HUES6 (cell line): ENCODE measurements around the gene TAMALIN.

Source experiments
- H3K27ac ChIP-seq: 2 replicates; pipeline ENCODE4 v1.7.0; 2013; ENCODE audit warnings: low read depth, mild to moderate bottlenecking, low read length, inconsistent platforms
- H3K27me3 ChIP-seq: 2 replicates; pipeline ENCODE4 v1.6.1; 2013; ENCODE audit warnings: low read length; ENCODE audit not compliant: control insufficient read depth, insufficient read depth
- H3K36me3 ChIP-seq: 2 replicates; pipeline ENCODE4 v1.6.1; 2013; ENCODE audit warnings: low read length; ENCODE audit not compliant: control insufficient read depth, insufficient read depth
- H3K4me1 ChIP-seq: 2 replicates; pipeline ENCODE4 v1.6.1; 2013; ENCODE audit warnings: low read length; ENCODE audit not compliant: control insufficient read depth, insufficient read depth
- H3K4me3 ChIP-seq: 2 replicates; pipeline ENCODE4 v1.5.1; 2013; ENCODE audit warnings: low read depth, low read length
- H3K9ac ChIP-seq: one replicate; pipeline ENCODE4 v1.6.1; 2013; ENCODE audit warnings: mild to moderate bottlenecking, low read length
- H3K9me3 ChIP-seq: 2 replicates; pipeline ENCODE4 v1.6.1; 2013; ENCODE audit warnings: low read depth, low read length; ENCODE audit not compliant: control insufficient read depth, insufficient read depth

The TAMALIN gene

GRCh38 chr12:52057638-52058576 is 51.2 kb downstream of the TAMALIN start:
- Histone ChIP-seq H3K4me3 (no peak overlapping the region), H3K27me3 (peaks cover 3% of the 10 kb centered on the region), H3K4me1 (no peaks in the 10 kb centered on the region), H3K9me3 (no peaks in the 10 kb centered on the region), H3K27ac (no peak overlapping the region), H3K36me3 (peaks cover 36% of the 10 kb centered on the region), H3K9ac (no peak overlapping the region)

GRCh38 chr12:52058631-52059361 is 52.0 kb downstream of the TAMALIN start:
- Histone ChIP-seq H3K27me3 (no peaks in the 10 kb centered on the region), H3K4me1 (no peaks in the 10 kb centered on the region), H3K4me3 (no peak overlapping the region), H3K9me3 (no peaks in the 10 kb centered on the region), H3K36me3 (peaks cover 36% of the 10 kb centered on the region), H3K9ac (no peak overlapping the region), H3K27ac (no peak overlapping the region)

DNA sequence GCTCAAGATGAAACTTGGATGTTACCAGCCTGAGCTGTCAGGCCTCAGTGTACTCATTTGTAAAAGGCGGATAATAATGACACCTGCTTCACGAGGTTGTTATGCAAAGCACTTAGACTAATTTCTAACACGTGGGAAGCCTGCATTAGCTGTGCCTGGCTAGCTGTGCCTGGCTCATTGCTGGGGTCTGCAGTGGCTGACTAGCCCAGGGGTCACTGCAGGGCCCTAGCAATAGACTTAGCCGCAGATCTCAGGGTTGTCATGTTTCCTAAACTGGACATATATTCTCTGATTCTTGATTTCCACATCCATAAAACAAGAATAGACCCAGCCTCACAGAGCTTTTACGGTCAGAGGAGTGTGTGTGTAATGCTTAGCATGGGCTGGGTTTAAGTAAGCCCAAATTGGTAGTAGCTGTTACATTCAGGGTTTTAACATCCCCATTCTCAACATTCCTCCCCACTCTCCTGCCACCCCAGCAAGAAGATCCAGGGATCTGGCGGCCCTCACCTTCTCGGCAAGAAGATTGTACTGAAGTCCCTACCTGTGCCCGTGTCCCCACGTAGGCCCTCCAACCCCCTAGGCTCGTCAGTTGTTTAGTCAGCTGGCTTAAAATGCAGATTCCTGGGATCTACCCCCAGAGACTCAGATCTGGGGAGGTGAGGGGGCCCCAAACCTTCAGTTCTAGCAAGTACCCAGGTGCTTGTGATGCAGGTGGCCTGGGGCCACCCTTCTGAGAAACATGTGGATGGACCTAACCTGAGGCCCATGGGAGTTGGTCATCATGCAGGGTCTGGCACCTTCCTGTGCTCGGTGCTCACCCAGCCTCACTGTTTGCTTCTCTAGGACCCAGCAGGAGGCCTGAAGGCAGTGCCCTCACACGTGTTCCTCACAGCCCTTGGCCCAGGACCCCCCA is 53.1 kb downstream of the TAMALIN start:
- Histone ChIP-seq H3K27me3 (no peaks in the 10 kb centered on the region), H3K36me3 (peaks cover 27% of the 10 kb centered on the region), H3K27ac (no peak overlapping the region), H3K4me1 (no peaks in the 10 kb centered on the region), H3K9me3 (no peaks in the 10 kb centered on the region), H3K4me3 (no peak overlapping the region), H3K9ac (no peak overlapping the region)

- peaks cover 25% of the 10 kb centered on the region for H3K36me3 ChIP-seq
- no peak overlapping the region for H3K27ac ChIP-seq
- H3K4me1 ChIP-seq: no peaks in the 10 kb centered on the region
- no peak overlapping the region for H3K4me3 ChIP-seq
- no peak overlapping the region for H3K9ac ChIP-seq
- H3K9me3 ChIP-seq: no peaks in the 10 kb centered on the region
- peaks cover 3% of the 10 kb centered on the region; the same call in 1 of the 2 replicates for H3K27me3 ChIP-seq
Observed at GRCh38 chr12:52060498-52061177, 53.9 kb downstream of the TAMALIN start.

GRCh38 chr12:52061470-52062166 is 54.9 kb downstream of the TAMALIN start:
- no peaks in the 10 kb centered on the region for H3K9me3 ChIP-seq
- H3K4me1 ChIP-seq: no peaks in the 10 kb centered on the region
- no peak overlapping the region for H3K4me3 ChIP-seq
- H3K9ac ChIP-seq: no peak overlapping the region
- H3K27ac ChIP-seq: no peak overlapping the region
- H3K36me3 ChIP-seq: peaks cover 20% of the 10 kb centered on the region
- peaks cover 10% of the 10 kb centered on the region for H3K27me3 ChIP-seq

DNA sequence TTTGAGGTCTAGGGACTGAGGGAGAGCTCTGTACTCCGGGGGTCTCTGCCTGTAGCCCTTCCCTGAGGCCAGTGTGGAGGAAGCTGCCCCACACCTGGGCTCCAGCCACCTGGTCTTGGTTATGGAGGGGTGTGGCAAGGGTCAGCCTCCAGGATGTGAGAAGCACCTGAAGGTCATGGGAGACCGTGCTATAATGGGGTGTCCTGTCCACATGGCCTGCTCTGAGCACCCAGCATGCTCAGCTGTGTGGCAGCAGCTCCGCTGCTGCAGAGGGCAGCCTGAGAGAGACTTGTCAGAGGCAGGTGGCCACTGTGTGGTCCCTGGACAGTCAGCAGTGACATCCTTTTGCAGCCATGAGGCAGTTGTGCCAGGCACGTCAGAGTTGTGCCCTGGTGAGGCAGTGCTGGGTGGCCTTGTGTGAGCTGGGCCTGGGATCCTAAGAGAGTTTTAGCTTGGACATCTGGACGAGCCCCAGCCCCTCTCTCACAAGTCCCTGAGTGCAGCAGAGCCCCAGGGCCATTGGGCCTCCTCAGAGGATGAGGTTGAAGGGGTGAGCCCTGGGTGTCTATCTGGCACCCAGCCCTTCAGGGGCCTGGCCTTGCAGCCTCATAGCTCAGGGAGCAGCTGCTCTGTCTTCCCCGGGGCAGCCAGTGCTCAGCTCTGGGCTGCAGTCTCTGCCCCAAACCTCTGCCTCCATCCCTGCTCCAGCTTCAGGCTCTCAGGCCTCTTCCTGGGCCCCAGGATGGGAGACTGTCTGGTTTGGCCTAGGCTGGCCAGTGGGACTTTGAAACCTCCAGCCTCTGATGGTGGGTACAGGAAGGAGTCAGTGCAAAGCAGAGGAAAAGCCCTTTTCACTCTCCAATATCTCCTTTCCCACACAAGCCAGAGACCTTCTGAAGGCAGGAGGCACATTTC is 55.7 kb downstream of the TAMALIN start:
- Histone ChIP-seq H3K4me3 (no peak overlapping the region), H3K36me3 (peaks cover 11% of the 10 kb centered on the region), H3K27ac (no peak overlapping the region), H3K9me3 (no peaks in the 10 kb centered on the region), H3K4me1 (no peaks in the 10 kb centered on the region), H3K27me3 (peaks cover 16% of the 10 kb centered on the region), H3K9ac (no peak overlapping the region)

DNA sequence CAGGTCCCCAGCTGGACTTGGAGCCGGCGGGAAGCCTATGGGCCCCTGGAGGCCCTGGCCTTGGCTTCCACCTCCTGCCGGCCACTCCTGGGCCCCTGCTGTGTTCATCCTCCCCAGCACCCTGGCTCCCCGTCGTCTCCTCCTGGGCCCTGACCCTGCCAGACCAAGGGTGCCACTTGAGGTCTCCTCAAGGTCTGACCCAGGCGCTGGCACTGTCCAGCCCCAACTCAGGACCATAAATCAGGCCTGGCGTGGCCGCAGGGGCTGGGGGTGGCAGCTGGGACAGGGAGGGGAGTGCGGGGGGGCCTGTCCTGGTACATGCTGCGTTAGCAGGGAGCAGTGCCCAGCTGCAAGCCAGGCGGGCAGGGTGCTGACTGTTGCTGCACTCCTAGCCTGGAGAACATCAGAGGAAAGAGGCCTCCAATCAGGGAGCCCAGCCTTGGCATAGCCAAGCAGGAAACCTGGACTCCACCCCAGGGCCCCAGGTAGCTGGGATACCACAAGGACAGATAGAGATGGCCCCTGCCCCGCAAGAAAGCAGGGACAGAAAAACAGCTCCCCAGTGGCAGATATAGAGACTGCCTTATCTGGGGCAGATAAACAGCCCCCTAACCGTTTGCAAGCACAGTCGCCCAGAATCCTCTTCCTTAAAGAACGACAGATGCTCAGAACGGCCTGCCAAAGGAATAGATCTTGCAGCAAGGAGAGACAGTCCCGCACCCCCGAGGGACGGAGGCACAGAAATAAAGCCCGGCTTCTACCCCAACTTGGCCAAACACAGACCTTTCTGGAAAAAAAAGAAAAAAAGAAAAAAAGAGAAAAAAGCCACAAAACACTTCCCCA is 56.6 kb downstream of the TAMALIN start:
- Histone ChIP-seq H3K27me3 (peaks cover 16% of the 10 kb centered on the region), H3K36me3 (peaks cover 6% of the 10 kb centered on the region), H3K4me1 (no peaks in the 10 kb centered on the region), H3K9me3 (no peaks in the 10 kb centered on the region), H3K9ac (no peak overlapping the region), H3K4me3 (no peak overlapping the region), H3K27ac (no peak overlapping the region)

DNA sequence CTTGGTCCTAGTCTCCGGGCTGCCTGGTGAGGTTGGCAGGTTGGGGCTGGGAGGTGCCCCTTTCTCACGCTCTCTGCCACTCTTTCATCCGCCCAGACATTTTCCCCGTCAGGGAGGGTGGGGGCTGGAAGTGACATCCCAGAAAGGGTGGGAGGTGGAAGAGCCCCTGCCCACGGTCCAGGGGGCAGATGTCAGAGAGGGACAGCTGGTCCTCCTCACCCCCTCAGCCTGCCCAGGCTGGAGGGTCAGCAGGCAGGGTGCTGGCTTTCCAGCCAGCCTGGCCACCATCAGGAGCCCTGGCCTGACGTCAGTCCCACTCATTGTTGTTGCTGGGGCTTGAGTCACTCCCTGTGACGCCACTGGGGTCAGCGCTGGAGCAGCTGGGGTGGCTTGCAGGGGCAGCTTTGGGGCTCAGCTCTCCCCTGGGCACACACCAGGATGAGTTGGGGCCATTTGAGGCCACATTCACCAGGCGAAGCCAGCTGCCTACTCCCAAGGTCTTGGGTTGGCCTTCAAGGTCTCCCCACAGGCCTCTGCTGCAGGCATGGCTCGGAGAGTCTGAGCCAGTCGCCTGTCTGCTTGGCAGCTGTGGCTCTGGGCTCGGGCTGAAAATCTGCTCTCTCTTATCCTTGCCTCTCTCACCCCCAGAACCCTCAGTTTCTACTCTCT is 57.4 kb downstream of the TAMALIN start:
- Histone ChIP-seq H3K4me3 (no peak overlapping the region), H3K36me3 (peaks cover under 1% of the 10 kb centered on the region; the same call in 1 of the 2 replicates), H3K9me3 (no peaks in the 10 kb centered on the region), H3K27ac (no peak overlapping the region), H3K9ac (no peak overlapping the region), H3K4me1 (0 out of 2 replicates have a peak, but pooled peaks cover 2% of the 10 kb centered on the region), H3K27me3 (peaks cover 16% of the 10 kb centered on the region)
